NCI-H1930 (cell line): Measurements from ENCODE around the gene ATP6V1B1.

Experiments used
- DNase-seq, 2 experiments: peaks; one replicate each; lab custom pipeline; 2025; lab: John Stamatoyannopoulos, UW

ATP6V1B1 gene

DNA sequence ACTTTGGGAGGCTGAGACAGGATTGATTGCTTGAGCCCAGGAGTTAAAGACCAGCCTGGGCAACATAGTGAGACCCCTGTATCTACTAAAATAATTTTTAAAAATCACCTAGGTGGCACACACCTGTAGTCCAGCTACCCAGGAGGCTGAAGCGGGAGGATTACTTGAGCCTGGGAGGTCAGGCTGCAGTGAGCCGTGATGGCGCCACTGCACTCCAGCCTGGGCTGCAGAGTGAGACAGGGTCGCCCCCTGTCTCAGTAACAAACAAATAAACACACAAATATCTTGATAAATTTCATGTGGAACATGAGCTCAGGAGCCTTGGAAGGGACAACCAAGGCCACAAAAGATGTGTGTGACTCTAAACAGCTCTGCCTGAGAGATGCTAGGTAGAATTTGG lies 31.0 kb downstream of the ATP6V1B1 start:
- no peak for DNase-seq

GRCh38 chr2:70967189-70967588 lies 31.5 kb downstream of the ATP6V1B1 start:
- DNase-seq = no peak

DNA sequence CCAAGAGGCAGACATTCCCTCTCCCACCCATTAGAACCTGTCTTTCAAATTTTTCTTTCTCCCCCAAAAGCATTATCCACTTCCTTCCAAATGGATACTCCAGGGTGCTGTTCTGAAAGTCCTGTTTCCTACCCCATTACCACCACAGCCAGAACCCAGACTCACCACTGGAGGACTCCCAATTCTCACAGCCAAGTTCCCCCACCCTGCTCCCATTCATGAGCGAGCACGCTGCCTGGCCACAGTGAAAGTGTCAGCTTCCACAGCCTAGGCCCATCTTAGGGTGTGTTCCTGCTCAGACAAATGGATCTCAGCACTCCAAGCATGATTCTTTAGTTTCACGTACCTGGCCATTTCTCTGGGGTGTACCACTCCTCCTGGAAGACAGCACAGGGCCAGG lies 38.9 kb downstream of the ATP6V1B1 start:
- no peak for DNase-seq

DNA sequence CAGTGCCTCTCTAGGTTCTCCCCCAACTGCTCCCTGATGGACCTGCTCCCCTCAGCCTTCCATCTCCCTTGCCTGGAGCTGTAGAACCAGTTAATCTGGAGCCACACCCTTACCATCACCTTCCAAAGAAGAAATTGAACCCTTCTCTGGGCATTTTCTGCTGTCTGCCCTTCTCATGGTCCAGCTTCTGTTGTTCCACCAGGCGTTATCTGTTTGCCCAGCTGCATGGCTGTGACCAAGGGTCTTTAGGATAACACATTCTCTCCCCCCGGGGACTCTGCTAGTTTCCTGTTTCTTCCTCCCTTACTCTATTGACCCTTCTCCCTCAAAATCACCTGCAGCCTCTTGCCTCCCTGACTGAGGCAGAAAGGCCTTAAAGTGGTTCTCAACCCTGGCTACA lies 39.5 kb downstream of the ATP6V1B1 start:
- no peak for DNase-seq

DNA sequence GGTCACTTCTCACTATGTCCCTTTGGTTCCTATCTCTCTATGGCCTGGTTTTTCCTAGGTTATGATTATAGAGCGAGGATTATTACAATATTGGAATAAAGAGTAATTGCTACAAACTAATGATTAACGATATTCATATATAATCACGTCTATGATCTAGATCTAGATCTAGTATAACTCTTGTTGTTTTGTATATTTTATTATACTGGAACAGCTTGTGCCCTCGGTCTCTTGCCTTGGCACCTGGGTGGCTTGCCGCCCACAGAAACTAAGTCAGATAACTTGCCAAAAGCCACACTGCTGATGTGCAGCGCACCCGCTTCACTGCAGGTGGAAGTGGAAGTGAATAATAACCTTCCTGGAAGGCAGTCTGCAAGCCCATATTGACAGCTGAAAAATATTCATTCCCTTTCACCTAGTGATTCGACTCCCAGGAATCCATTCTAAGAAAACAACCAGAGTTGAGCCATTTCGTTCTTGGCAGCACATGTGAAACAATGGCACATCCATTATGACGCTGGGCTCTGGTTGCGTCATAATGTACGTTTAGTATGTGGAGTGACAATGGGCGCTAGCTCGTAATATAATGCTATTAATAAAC lies 42.0 kb downstream of the ATP6V1B1 start:
- DNase-seq = peak; percentile 45 to 49

GRCh38 chr2:70978341-70979179 lies 42.9 kb downstream of the ATP6V1B1 start, which contains the start of gene ANKRD53:
TSS of gene ANKRD53 (plus strand) at chr2:70978630. CDS start at chr2:70978646, 16 bp downstream.
- peak; percentile 23 to 52 for DNase-seq

DNA sequence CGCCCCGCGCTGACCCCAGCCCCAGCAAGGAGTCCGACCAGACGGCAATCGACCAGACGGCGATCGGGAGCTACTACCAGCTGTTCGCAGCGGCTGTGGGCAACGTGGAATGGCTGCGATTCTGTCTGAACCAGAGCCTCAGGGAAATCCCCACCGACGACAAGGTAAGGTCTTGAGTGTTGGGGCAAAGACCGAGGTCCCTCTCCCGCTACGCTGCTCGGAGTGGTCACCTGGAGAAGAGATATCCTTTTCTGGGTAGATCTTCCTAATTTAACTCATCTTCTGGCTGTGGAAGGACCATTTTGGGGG lies 43.4 kb downstream of the ATP6V1B1 start:
- DNase-seq = no peak

- DNase-seq = no peak
Measured at GRCh38 chr2:70979626-70980025, 43.9 kb downstream of the ATP6V1B1 start.

GRCh38 chr2:70981421-70981820 lies 45.7 kb downstream of the ATP6V1B1 start:
- no peak for DNase-seq

DNA sequence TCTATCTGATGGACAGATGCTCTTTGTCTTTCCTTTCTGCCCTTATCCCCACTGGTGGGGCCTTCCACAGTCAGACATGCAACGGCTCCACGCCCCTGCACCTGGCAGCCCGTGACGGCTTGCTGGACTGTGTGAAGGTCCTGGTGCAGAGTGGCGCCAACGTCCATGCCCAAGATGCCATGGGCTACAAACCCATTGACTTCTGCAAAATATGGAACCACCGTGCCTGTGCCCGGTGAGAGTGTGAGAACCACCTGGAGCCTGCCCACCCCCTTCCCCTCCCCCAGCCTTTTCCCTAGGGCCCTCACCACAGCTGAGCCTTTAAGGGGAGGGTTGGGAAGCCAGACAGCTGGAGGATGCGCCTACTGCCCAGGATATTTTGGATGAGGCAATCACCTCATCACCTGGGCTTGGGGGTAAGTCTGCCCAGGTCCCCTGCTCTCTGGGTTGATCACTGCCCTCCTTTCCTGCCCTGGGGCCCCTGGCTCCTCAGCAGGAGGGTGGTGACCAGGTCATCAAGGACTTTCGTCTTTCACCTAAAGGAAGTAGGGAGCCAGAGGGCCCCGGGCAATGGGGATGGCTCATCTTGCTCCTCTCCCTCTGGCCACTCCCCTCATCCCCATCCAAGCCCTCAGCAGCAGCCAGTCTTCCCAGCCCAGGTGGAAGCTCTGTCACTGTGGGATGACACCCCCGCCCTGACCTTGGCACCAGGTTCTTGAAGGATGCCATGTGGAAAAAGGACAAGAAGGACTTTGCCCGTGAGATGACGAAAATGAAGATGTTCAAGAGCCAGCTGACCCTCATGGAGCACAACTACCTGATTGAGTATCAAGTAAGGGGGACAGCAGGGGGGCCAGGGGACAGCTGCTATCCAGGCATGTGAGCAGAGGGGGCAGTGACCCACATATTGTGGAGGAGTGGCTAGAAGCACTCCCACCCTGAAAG lies 46.4 kb downstream of the ATP6V1B1 start:
- no peak for DNase-seq

DNA sequence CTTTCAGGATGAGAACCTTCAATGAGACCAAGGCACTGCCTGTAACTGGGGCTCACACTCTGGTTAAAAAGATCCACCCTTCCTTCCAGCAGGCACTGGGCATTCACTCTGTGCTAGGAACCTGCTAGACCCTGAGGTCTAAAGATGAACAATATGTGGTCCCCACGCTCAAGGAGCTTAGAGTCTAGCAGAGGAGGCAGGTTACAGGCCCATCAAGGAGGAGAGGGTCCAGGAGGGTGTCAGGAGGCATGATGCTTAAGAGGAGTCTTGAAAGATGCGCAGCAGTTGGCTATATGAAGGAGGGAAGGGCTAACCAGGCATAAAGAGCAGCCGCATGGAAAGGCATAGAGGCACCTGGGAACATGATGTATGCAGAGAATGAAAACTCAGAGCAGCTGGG lies 47.3 kb downstream of the ATP6V1B1 start:
- DNase-seq = no peak

DNA sequence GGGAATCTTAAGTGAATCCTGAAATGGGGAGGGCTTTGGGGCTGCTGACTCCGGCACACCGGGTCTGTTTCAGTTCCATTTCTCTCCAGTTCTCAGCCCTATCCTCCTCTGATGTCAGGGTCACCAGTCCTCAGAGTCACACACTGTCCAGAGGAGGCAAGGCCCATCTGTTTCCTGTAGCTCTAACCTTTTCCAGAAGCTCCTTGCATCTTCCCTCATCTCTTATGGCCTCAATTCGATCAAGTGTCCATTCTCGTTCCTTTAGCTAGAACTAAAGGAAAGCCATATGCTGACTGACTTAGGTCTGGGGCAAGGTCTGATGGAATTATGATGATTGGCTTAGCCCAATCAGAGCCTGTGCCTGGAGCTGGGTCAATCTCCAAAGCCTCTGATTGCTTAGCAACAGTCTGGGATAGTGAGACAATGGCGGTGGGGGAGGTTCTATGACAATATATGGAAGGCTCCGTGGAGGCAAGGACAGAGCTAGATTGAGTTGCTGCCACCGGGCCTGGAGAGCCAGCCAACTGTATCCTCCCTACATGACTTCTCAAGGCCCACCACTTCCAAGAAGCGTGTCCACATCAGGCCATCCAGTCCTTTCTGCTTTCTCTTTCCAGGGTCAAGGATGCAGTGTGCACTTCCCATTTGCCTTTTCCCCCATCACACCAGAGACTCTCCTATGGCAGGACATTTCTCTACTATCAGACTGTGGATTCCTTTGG lies 48.0 kb downstream of the ATP6V1B1 start:
- DNase-seq = no peak

GRCh38 chr2:70984228-70984575 lies 48.5 kb downstream of the ATP6V1B1 start:
- DNase-seq = no peak

GRCh38 chr2:70984576-70985282 lies 49.0 kb downstream of the ATP6V1B1 start:
- no peak for DNase-seq

- DNase-seq = no peak
Measured at GRCh38 chr2:70985283-70985688, 49.6 kb downstream of the ATP6V1B1 start.

- no peak for DNase-seq
Measured at GRCh38 chr2:70985956-70986355, 50.3 kb downstream of the ATP6V1B1 start.

DNA sequence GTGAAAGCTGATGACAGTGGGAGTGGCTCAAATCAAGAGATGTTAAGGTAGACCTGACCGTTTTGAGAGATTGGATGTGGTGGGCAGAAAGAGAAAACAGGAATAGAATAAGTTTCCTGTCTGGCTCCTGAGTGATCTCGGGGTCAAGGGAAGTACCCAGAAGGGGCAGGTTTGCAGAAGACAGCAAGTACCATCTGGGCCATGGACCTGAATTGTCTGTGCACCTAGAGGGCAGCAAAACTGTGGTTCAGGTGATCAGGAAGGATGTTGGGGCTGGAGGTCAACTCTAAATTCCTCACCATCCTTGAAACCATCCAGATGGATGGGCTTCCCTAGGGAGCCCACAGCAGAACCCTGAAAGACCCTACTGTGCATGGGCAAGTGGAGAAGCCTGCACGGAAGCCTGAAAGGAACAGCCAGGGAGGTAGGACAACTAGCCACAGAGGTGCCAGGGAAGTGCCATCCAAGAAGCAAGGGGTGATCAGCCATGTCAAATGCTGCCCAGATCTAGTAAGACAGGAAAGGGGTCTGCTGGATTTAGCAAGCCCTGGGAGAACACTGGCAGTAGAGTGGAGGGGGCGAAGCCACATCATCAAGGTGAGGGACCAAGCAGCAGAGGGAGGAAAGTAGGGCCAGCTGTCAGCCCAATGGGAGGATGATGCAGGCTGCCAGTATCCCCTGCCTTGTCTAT lies 50.9 kb downstream of the ATP6V1B1 start:
- DNase-seq = no peak

- DNase-seq = no peak
Measured at GRCh38 chr2:70987386-70987785, 51.7 kb downstream of the ATP6V1B1 start.

- DNase-seq = no peak
Measured at GRCh38 chr2:70988151-70988550, 52.5 kb downstream of the ATP6V1B1 start.

GRCh38 chr2:70988726-70989648 lies 53.3 kb downstream of the ATP6V1B1 start:
- no peak for DNase-seq
